Prostate gland (tissue), 2 donors: ENCODE results near the gene NISCH. TPM values are rescaled to one million over a fixed set of nuclear protein-coding genes. Genes with fewer than 3 reads are reported as not detected.
A peak's percentile ranks its signal among the peaks of the same experiment; 100 is the strongest.

Experiments
- DNase-seq: peaks from one replicate; pipeline ENCODE4 v3.0.0-alpha.2; 2019; ENCODE audit warnings: low spot score
- H3K27ac ChIP-seq, 2 donors: fragments of 200-600 bp; sonication (generic); 2 replicates each; pipeline ENCODE4 v1.5.1; 2017 to 2019
- H3K27me3 ChIP-seq: fragments of 200-600 bp; sonication (generic); replicated peaks from 2 replicates; pipeline ENCODE4 v1.5.1; 2019; ENCODE audit not compliant: insufficient read depth
- H3K36me3 ChIP-seq, 2 donors: fragments of 200-600 bp; sonication (generic); 1 replicate in 1 of 2; 2 replicates in 1 of 2; pipeline versions ENCODE4 v1.5.1 to v1.8.1; 2017 to 2019
- H3K4me1 ChIP-seq: fragments of 200-600 bp; sonication (generic); replicated peaks from 2 replicates; pipeline ENCODE4 v1.5.1; 2019
- H3K4me3 ChIP-seq, 2 donors: fragments of 200-600 bp; sonication (generic); 2 replicates each; pipeline ENCODE4 v1.5.1; 2017 to 2019
- H3K9me3 ChIP-seq: fragments of 200-600 bp; sonication (generic); 2 replicates; pipeline ENCODE4 v1.5.1; 2017
- CTCF ChIP-seq, 4 experiments: fragments of 200-600 bp in 2 of 4; fragments of 450-650 bp in 2 of 4; sonication (generic) in 2 of 4; IDR thresholded peaks; 1 replicate in 3 of 4; 2 replicates in 1 of 4; pipeline ENCODE4 v1.5.1; 2016 to 2019; ENCODE audit warnings: antibody characterized with exemption in 4 of 4, mild to moderate bottlenecking in 2 of 4, moderate library complexity in 2 of 4
- POLR2A ChIP-seq: fragments of 450-650 bp; IDR thresholded peaks from one replicate; pipeline ENCODE4 v1.6.1; 2016; ENCODE audit warnings: antibody characterized with exemption, mild to moderate bottlenecking
- POLR2AphosphoS5 ChIP-seq: sonication (generic); formaldehyde crosslinking; IDR thresholded peaks from one replicate; pipeline ENCODE4 v1.6.1; 2017; ENCODE audit warnings: antibody characterized with exemption
- WGBS: methylation state at CpG from one replicate; pipeline ENCODE4 v1.1.5; 2018; 5-methylcytosine and 5-hydroxymethylcytosine counted together
- intact Hi-C: fragments of 100-400 bp; cut with DNase I; formaldehyde crosslinking; loops from one replicate; pipeline ENCODE4 v1.14.2; 2022
- total RNA-seq, 2 donors: library from RNA; depleted of rRNA; stranded (reverse); fragments of >200 nt; gene quantifications; one replicate each; pipeline ENCODE4 v1.1.0, GENCODE V29; 2016

Gene NISCH
- total RNA-seq, 2 donors from 2014 or later = 107 to 277 TPM

- TF ChIP-seq POLR2A = no peak
- TF ChIP-seq POLR2AphosphoS5 = no peak
- no peak for TF ChIP-seq CTCF (IDR thresholded peaks at IDR 0.05)
- 89% methylated on average over 31 of the region's 31 CpGs for WGBS
- Histone ChIP-seq H3K4me1 (no peaks in the 10 kb centered on the region), H3K36me3 (peaks cover 33 to 55% of the 10 kb centered on the region in 2 donors), H3K27ac (peak overlapping the region in 1 of 2 donors; percentile 13), H3K27me3 (no peaks in the 10 kb centered on the region), H3K4me3 (no peak overlapping the region), H3K9me3 (no peaks in the 10 kb centered on the region)
- DNase-seq = no peak
- intact Hi-C loops = no loop called here
These were observed 31.8 kb downstream of the NISCH start for GRCh38 chr3:52487050-52487787.

- 93% methylated on average over 58 of the region's 59 CpGs for whole genome bisulfite sequencing
- no peaks in the 10 kb centered on the region for H3K4me1 ChIP-seq
- no peak for TF ChIP-seq CTCF (IDR thresholded peaks at IDR 0.05)
- no peak for TF ChIP-seq POLR2A
- no peak for TF ChIP-seq POLR2AphosphoS5
- H3K4me3 ChIP-seq = no peak overlapping the region
- intact Hi-C loops = no loop called here
- H3K27ac ChIP-seq = peak overlapping the region in 1 of 2 donors; percentile 14
- H3K9me3 ChIP-seq = no peaks in the 10 kb centered on the region
- DNase-seq = no peak
- no peaks in the 10 kb centered on the region for H3K27me3 ChIP-seq
- H3K36me3 ChIP-seq = peaks cover 38 to 58% of the 10 kb centered on the region in 2 donors
These were observed 32.6 kb downstream of the NISCH start for GRCh38 chr3:52487788-52488691.

- 72% methylated on average over 2 of the region's 3 CpGs for WGBS
- H3K9me3 ChIP-seq = no peaks in the 10 kb centered on the region
- peak overlapping the region in 1 of 2 donors; percentile 14 for H3K27ac ChIP-seq
- H3K36me3 ChIP-seq = peaks cover 38 to 58% of the 10 kb centered on the region in 2 donors
- H3K27me3 ChIP-seq = no peaks in the 10 kb centered on the region
- intact Hi-C loops = no loop called here
- no peak overlapping the region for H3K4me3 ChIP-seq
- TF ChIP-seq POLR2A = no peak
- TF ChIP-seq POLR2AphosphoS5 = no peak
- no peak for TF ChIP-seq CTCF (IDR thresholded peaks at IDR 0.05)
- DNase-seq = no peak
- H3K4me1 ChIP-seq = no peaks in the 10 kb centered on the region
These were observed 33.3 kb downstream of the NISCH start for GRCh38 chr3:52488746-52489145.

DNA sequence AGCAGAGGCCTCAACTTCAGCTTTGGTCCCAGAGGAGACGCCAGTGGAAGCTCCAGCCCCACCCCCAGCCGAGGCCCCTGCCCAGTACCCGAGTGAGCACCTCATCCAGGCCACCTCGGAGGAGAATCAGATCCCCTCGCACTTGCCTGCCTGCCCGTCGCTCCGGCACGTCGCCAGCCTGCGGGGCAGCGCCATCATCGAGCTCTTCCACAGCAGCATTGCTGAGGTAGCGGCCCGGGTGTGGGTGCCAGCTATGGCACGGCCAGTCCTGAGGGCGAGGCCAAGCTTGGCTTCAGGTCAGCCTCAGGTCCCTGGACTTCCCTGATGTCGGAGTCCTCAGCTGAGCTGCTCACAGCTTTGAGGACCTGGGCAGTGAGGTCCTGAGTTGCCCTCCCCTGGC, 34.0 kb downstream of the NISCH start:
- 85% methylated on average over 18 of the region's 18 CpGs for WGBS
- no peaks in the 10 kb centered on the region for H3K4me1 ChIP-seq
- H3K27me3 ChIP-seq = no peaks in the 10 kb centered on the region
- peak overlapping the region; percentile 38 to 57 for H3K27ac ChIP-seq
- no peak overlapping the region for H3K4me3 ChIP-seq
- intact Hi-C loops = no loop called here
- TF ChIP-seq POLR2AphosphoS5 (no peak), CTCF (IDR thresholded peaks at IDR 0.05) (no peak), POLR2A (no peak)
- no peak for DNase-seq
- H3K9me3 ChIP-seq = no peaks in the 10 kb centered on the region
- H3K36me3 ChIP-seq = peaks cover 38 to 58% of the 10 kb centered on the region in 2 donors
